ENCODE data around the gene RNF114. TPM values are rescaled to one million over a fixed set of nuclear protein-coding genes. Genes with fewer than 3 reads are reported as not detected.

Gene RNF114
- total RNA-seq, 2 experiments from 2014 or later, result 47.5 to 66.6 TPM

- Mint-ChIP-seq H3K4me3 (no peak overlapping the region), H3K36me3 (ENCODE audit: low read depth) (no peaks in the 10 kb centered on the region), H3K27me3 (peaks cover 3% of the 10 kb centered on the region), H3K4me1 (peaks cover 23% of the 10 kb centered on the region), H3K9me3 (ENCODE audit: low read depth) (no peaks in the 10 kb centered on the region), H3K27ac (no peak overlapping the region)
- intact Hi-C loops (cut with DNase I, micrococcal nuclease), result no loop called here
- ChIA-PET POLR2A (interaction anchor here (0.6 kb wide), 1 partner anchor 280 kb away, joined by 6 read pairs; no protein-coding TSS in a partner anchor), CTCF (interaction anchor here (1.0 to 1.3 kb wide), 2 partner anchors 12 to 70 kb away, joined by 4 read pairs; no protein-coding TSS in a partner anchor)
- ATAC-seq (no peak), DNase-seq (peak; percentile 16)
These were observed 65.7 kb downstream of the RNF114 start for GRCh38 chr20:50001784-50002311.

- H3K27me3 Mint-ChIP-seq, result peaks cover 3% of the 10 kb centered on the region
- peak overlapping the region; percentile 51 for H3K27ac Mint-ChIP-seq
- no peak overlapping the region for H3K4me3 Mint-ChIP-seq
- H3K4me1 Mint-ChIP-seq, result peaks cover 23% of the 10 kb centered on the region
- H3K36me3 Mint-ChIP-seq (ENCODE audit: low read depth), result no peaks in the 10 kb centered on the region
- DNase-seq, result no peak
- POLR2A ChIA-PET, result no interaction called here
- CTCF ChIA-PET, result interaction anchor here (0.7 kb wide), 2 partner anchors 18 to 97 kb away, joined by 3 to 4 read pairs; no protein-coding TSS in a partner anchor
- intact Hi-C loops (cut with DNase I, micrococcal nuclease), result no loop called here
- H3K9me3 Mint-ChIP-seq (ENCODE audit: low read depth), result no peaks in the 10 kb centered on the region
- peak; percentile 71 for ATAC-seq
These were observed 67.1 kb downstream of the RNF114 start for GRCh38 chr20:50003253-50003656.

Other genes starting within 250 kb of the RNF114 start
- 10 to 100 TPM; 18.6 to 19.6 TPM for gene B4GALT5, start 222.5 kb upstream of the RNF114 start, total RNA-seq
- gene SLC9A8, start 123.6 kb upstream of the RNF114 start, total RNA-seq, result 10 to 100 TPM; 12.6 to 16.7 TPM
- gene SPATA2, start 20.9 kb upstream of the RNF114 start, total RNA-seq, result 10 to 100 TPM in 1 of 2 experiments, 1 to 10 TPM in 1; 8.7 to 10.1 TPM
- gene SNAI1, start 46.6 kb downstream of the RNF114 start, total RNA-seq, result under 1 TPM; 0.25 to 0.34 TPM
- gene UBE2V1, start 176.8 kb downstream of the RNF114 start, total RNA-seq, result 100 to 1,000 TPM; 177 to 265 TPM
- 10 to 100 TPM; 13.2 to 16.8 TPM for gene PEDS1, start 217.3 kb downstream of the RNF114 start, total RNA-seq

All from activated CD4-positive, alpha-beta T cell treated with anti-CD3 and anti-CD28 coated beads for 36 hours (primary cell).